NCI-H345 (cell line): ENCODE data around the gene P2RX5.
"Not testable (repeated sequence)": the region's sequence is repeated elsewhere in the genome, so short reads cannot be mapped to it uniquely, and the experiment has no call there.

Experiments used
- DNase-seq: peaks from one replicate; lab custom pipeline; 2025; lab: John Stamatoyannopoulos, UW

P2RX5 gene, protein sequence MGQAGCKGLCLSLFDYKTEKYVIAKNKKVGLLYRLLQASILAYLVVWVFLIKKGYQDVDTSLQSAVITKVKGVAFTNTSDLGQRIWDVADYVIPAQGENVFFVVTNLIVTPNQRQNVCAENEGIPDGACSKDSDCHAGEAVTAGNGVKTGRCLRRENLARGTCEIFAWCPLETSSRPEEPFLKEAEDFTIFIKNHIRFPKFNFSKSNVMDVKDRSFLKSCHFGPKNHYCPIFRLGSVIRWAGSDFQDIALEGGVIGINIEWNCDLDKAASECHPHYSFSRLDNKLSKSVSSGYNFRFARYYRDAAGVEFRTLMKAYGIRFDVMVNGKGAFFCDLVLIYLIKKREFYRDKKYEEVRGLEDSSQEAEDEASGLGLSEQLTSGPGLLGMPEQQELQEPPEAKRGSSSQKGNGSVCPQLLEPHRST

DNA sequence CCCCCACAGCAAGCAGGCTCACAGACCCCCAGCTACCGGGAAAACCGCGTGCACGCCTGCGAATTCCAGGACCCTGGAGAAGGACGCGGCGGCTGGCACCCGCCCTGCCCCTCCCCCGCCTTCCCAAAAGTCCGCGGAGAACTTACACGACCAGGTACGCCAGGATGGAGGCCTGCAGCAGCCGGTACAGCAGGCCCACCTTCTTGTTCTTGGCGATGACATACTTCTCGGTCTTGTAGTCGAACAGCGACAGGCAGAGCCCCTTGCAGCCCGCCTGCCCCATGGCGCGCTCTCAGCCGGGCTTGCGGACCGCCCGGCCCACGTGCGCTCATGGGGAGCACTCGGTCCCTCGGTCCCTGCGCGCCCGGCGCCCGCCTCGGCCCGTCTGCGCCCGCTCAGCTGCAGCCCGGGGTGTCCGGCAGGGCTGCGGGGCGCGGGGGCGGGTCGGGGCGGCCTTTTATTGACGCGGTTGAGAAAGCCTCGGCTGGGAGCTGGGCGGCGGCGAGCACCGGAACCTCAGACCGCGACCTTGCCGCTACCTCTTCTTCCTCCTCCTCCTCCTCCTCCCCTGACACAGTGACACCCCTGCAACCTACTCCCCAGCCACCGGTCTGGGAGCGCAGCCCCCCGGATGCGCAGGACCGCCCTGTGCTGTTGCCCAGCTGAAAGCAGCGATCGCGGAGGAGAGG is at the start of gene P2RX5:
Gene P2RX5, minus strand, starts transcription at position 433 of the 689 bp plus-strand sequence. Its CDS starts 150 bp downstream, at position 283.
- no peak for DNase-seq

DNA sequence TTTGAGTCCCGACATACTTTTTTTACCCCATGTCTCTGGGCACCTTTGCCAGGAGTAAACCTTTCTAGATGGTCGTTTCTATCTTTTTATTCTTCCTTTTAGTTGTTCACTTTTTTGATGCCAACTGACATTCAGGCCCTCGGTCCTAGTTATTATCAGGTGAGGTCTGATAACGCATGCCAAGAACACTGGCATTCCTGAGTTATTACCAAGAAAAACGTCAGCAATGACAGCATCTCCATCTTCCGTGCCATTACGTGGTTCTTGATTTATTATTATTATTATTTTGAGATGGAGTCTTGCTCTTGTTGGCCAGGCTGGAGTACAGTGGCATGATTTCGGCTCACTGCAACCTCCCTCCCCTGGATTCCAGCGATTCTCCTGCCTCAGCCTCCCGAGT is 49.1 kb upstream of the P2RX5 start:
- DNase-seq: no peak

DNA sequence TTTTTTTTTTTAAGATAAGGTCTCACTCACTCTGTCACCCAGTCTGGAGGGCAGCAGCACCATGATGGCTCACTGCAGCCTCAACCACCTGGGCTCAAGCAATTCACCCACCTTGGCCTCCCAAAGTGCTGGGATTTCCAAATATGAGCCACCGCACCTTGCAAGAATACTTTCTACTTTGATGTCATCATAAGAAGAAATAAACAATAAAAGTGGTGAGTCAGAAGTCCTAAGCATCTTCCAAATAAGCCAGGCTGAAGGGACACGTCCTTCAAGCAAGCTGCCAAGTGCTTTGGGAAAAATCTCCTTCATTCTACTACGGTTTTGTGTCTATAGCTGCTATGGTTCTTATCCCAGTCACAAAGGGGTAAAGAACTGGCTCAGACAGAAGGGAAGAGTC is 48.1 kb upstream of the P2RX5 start:
- DNase-seq: no peak

GRCh38 chr17:3740611-3741073 is 44.7 kb upstream of the P2RX5 start:
- no peak for DNase-seq

- no peak for DNase-seq
Observed at GRCh38 chr17:3739422-3740124, 43.6 kb upstream of the P2RX5 start.

GRCh38 chr17:3738562-3739295 is 42.8 kb upstream of the P2RX5 start:
- peak; percentile 10 for DNase-seq

GRCh38 chr17:3735515-3735914 is 39.6 kb upstream of the P2RX5 start:
- DNase-seq: no peak

- DNase-seq: not testable (repeated sequence)
Observed at GRCh38 chr17:3734911-3735276, 38.9 kb upstream of the P2RX5 start.

- no peak for DNase-seq
Observed at GRCh38 chr17:3732210-3732621, 36.3 kb upstream of the P2RX5 start.

- DNase-seq: no peak
Observed at GRCh38 chr17:3730881-3731429, 35.0 kb upstream of the P2RX5 start.

- DNase-seq: no peak
Observed at GRCh38 chr17:3729881-3730280, 33.9 kb upstream of the P2RX5 start.

GRCh38 chr17:3728099-3728498 is 32.1 kb upstream of the P2RX5 start:
- not testable (repeated sequence) for DNase-seq

DNA sequence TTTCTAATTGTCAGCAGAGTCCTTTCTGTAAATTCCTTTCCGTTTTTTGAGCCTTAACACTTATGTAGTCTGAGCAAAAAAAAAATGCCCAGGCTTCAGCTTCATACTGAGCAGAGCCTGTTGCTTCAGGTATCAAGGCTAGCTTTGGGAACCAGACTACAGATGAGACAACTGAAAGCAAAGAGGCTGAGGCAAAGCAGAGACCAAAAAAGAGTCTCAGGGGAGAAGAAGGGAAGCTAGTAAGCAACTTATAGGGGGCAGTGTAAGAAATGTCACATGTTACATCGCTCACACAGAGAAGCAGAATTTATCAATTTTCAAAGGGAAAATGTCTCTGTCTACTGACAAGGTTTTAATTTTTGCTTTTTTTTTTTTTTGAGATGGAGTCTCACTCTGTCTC is 31.1 kb upstream of the P2RX5 start:
- no peak for DNase-seq

DNA sequence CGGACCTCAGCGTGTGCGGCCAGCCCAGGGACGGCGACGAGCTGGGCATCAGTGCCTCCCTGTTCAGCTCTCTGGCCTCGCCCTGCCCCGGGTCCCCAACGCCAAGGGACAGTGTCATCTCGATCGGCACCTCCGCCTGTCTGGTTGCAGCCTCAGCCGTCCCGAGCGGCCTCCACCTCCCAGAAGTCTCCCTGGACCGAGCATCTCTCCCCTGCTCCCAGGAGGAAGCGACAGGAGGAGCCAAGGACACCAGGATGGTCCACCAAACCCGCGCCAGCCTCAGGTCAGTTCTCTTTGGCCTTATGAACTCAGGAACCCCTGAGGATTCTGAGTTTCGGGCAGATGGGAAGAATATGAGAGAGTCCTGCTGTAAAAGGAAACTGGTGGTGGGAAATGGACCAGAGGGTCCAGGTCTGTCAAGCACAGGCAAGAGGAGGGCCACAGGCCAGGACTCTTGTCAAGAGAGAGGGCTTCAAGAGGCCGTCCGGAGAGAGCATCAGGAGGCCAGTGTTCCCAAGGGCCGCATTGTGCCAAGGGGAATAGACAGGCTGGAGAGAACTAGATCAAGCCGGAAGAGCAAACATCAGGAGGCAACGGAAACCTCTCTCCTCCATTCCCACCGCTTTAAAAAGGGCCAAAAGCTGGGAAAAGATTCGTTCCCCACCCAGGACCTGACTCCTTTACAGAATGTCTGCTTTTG is 28.6 kb upstream of the P2RX5 start:
- DNase-seq: no peak

- peak; percentile 89 for DNase-seq
Observed at GRCh38 chr17:3723556-3724377, 27.8 kb upstream of the P2RX5 start, which contains the start of gene HASPIN. Gene HASPIN (plus strand): TSS chr17:3723903. CDS start chr17:3723936, 33 bp downstream.

DNA sequence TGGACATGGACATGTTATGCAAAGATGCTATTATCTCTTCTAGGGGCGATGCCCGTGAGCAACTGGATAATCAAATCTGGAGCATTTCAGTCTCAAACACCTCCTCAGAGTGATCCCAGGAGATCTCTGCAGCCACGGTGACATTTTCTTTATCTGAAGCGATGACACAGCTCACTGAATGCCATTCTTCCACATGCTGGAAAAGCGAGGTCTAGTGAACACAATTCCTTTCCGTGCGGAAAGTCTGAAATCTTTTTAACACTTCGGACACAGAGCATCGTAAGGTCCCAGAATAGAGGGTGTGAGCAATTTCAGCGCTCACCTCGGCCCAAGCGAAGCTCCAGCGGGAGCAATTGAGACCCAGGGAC is 27.2 kb upstream of the P2RX5 start:
- DNase-seq: no peak

DNA sequence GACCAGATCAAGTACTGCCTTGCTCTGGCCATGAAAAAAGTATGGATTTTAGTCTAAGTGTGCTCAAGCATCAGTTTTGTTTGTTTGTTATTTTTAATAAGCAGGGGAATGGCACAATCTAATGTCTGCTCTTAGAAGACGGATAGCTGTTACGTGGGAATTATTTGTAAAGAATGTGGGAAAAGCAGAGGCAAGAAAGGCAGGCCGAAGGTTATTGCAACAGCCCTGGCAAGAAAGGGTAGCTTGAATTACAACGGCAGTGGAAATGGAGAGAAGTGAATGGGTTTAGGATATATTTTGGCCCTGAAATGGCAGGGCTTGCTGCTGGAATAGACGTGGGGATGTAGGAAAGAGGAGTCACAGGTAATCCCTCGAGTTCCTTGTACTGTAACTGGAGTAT is 26.8 kb upstream of the P2RX5 start:
- DNase-seq: no peak

GRCh38 chr17:3719265-3719664 is 23.3 kb upstream of the P2RX5 start:
- no peak for DNase-seq

DNA sequence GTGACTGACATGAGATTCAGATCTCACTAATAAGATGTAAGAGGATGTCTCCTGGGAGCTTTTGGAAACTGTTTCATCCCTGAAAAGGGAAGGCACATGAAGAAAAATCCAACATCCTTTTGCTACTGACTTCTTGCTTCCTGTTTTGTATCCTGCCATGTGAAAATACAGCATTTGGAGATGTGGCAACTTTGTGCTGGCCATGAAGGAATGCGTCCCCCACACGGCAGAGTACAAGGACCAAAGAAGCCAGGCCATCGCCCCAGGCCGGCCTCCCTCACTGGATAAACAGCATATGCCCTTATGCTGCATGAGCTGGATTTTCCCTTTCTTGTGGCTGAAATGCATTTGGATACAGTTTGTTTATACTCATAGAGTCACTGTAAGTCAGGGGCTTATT is 22.2 kb upstream of the P2RX5 start:
- DNase-seq: no peak

GRCh38 chr17:3715296-3715695 is 19.3 kb upstream of the P2RX5 start:
- DNase-seq: no peak
